GM12864 (cell line): ENCODE results near the gene PROKR2.

Experiments
- DNase-seq: peaks from one replicate; pipeline ENCODE4 v3.0.0-alpha.2; 2011; ENCODE audit warnings: low read depth
- H3K4me3 ChIP-seq: 2 replicates; pipeline ENCODE4 v1.5.1; 2011; ENCODE audit warnings: mild to moderate bottlenecking, low read depth, low read length, control low read depth
- TF ChIP-seq, protein P1 (sequence below): IDR thresholded peaks from 2 replicates; pipeline ENCODE4 v1.5.1; 2011; ENCODE audit warnings: low read depth, mild to moderate bottlenecking, moderate library complexity, low read length, control low read depth, inconsistent platforms; ENCODE audit errors: missing control alignments

Gene PROKR2

DNA sequence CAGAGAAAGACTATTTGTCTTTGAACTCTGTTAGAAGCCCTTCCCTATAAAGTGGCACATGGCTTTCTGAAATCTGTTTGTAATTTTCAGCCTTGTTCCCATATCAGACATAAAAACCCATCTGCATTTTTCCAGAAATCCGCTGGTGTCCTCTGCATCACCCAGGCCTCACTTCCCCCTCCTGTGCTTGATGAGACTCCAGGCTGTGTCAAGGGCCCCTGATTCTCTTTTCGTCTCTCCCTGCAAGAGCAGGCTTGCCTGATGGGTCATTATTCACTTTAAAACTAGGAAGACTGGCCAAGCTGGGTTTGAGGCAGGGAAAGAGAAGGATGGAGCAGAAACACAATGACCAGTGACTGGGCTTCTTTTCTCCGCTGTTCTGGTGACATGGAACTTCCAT lies 10.6 kb upstream of the PROKR2 start:
- DNase-seq = no peak
- TF ChIP-seq, protein P1, sequence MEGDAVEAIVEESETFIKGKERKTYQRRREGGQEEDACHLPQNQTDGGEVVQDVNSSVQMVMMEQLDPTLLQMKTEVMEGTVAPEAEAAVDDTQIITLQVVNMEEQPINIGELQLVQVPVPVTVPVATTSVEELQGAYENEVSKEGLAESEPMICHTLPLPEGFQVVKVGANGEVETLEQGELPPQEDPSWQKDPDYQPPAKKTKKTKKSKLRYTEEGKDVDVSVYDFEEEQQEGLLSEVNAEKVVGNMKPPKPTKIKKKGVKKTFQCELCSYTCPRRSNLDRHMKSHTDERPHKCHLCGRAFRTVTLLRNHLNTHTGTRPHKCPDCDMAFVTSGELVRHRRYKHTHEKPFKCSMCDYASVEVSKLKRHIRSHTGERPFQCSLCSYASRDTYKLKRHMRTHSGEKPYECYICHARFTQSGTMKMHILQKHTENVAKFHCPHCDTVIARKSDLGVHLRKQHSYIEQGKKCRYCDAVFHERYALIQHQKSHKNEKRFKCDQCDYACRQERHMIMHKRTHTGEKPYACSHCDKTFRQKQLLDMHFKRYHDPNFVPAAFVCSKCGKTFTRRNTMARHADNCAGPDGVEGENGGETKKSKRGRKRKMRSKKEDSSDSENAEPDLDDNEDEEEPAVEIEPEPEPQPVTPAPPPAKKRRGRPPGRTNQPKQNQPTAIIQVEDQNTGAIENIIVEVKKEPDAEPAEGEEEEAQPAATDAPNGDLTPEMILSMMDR = no peak
- H3K4me3 ChIP-seq = no peak overlapping the region

DNA sequence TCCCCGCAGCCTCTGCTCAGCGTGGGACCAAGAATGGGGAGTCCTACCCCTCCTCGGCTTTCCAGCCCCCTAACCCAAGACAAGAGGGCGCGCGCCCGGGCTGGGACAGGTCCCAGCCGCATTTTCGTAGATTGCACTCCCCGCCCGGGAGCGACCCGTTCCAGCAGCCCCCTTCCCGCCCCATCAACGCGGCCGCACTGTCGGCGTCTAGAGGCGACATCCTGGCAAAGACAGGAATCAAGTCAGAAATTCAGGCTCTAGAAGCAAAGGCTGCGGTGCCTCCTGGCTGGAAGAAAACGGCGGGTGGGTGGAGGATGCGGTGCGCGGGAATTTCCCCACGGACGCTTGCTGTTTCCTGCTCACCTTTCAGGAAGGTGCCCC lies 957 bp downstream of the PROKR2 start:
- H3K4me3 ChIP-seq = no peak overlapping the region

GRCh38 chr20:5313916-5314315 lies 2.8 kb downstream of the PROKR2 start:
- no peak overlapping the region for H3K4me3 ChIP-seq
- no peak for DNase-seq
- TF ChIP-seq, protein P1 = no peak

More for the DNA sequence above, 957 bp downstream of the PROKR2 start:
- no peak for DNase-seq
- TF ChIP-seq, protein P1 = no peak

GRCh38 chr20:5312518-5312917 lies 4.2 kb downstream of the PROKR2 start:
- TF ChIP-seq, protein P1 = no peak
- H3K4me3 ChIP-seq = no peak overlapping the region
- DNase-seq = no peak

GRCh38 chr20:5309971-5310370 lies 6.8 kb downstream of the PROKR2 start:
- TF ChIP-seq, protein P1 = no peak
- no peak overlapping the region for H3K4me3 ChIP-seq
- no peak for DNase-seq

GRCh38 chr20:5298811-5299210 lies 17.9 kb downstream of the PROKR2 start:
- TF ChIP-seq, protein P1 = no peak
- no peak for DNase-seq
- H3K4me3 ChIP-seq = no peak overlapping the region

DNA sequence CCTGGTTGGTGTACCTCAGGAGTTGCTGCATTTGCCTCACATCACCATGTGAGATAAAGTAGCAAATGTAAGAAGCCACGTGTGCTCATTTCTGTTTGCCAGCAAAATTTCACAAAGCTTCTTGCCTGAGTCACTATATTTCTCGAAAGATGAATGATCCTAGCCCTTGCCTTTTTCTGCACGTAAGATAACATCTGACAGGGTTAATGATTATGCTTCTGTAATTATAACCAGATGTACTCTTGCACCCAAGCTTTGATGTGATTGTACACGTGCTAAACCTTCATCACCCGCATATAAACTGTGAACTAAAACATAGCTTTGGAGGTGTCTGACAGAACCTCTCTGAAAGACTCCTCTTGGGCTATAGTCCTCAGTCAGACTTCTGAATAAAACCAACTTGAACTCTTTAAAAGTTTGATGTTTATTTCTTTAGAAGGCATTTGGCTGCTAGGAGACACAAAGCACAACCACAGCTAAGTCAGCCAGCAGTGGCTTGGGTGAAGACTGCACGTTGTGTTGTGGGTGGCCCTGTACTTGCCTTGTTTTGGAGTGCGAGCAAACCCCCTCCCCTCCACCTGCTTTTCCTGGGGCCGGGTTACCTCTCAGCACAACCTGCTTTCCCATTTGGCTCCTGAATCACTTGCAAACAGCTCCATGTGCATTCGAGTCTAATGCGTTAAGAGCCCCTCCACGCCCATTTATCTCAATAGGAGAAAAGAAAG lies 19.3 kb downstream of the PROKR2 start:
- DNase-seq = no peak
- no peak overlapping the region for H3K4me3 ChIP-seq
- TF ChIP-seq, protein P1 = no peak
